HG03175 (cell line): Measurements from ENCODE around the gene CCDC71L.

Experiments used
- ATAC-seq: cut with Tn5 transposase; IDR thresholded peaks from one replicate; pipeline ENCODE4 v1.9.1; 2021; ENCODE audit warnings: mild to moderate bottlenecking, moderate library complexity; ENCODE audit not compliant: unreplicated experiment

CCDC71L gene

GRCh38 chr7:106659166-106659962 is 1.6 kb downstream of the CCDC71L start:
- no peak for ATAC-seq

- ATAC-seq, result no peak
Observed at GRCh38 chr7:106658316-106659165, 2.4 kb downstream of the CCDC71L start.

GRCh38 chr7:106657085-106657991 is 3.6 kb downstream of the CCDC71L start:
- no peak for ATAC-seq

- ATAC-seq, result no peak
Observed at GRCh38 chr7:106655703-106656498, 5.1 kb downstream of the CCDC71L start.

- no peak for ATAC-seq
Observed at GRCh38 chr7:106653488-106653887, 7.5 kb downstream of the CCDC71L start.

- no peak for ATAC-seq
Observed at GRCh38 chr7:106652909-106653308, 8.0 kb downstream of the CCDC71L start.

GRCh38 chr7:106652092-106652491 is 8.9 kb downstream of the CCDC71L start:
- no peak for ATAC-seq

GRCh38 chr7:106646256-106646655 is 14.7 kb downstream of the CCDC71L start:
- no peak for ATAC-seq

- ATAC-seq, result no peak
Observed at GRCh38 chr7:106644999-106645398, 16.0 kb downstream of the CCDC71L start.

GRCh38 chr7:106643216-106644000 is 17.6 kb downstream of the CCDC71L start:
- no peak for ATAC-seq

- no peak for ATAC-seq
Observed at GRCh38 chr7:106641416-106641815, 19.5 kb downstream of the CCDC71L start.

- no peak for ATAC-seq
Observed at GRCh38 chr7:106640368-106641141, 20.4 kb downstream of the CCDC71L start.

- no peak for ATAC-seq
Observed at GRCh38 chr7:106639476-106640334, 21.3 kb downstream of the CCDC71L start.

- no peak for ATAC-seq
Observed at GRCh38 chr7:106635411-106635810, 25.5 kb downstream of the CCDC71L start.

- no peak for ATAC-seq
Observed at GRCh38 chr7:106634958-106635357, 26.0 kb downstream of the CCDC71L start.

- ATAC-seq, result no peak
Observed at GRCh38 chr7:106630648-106631047, 30.3 kb downstream of the CCDC71L start.

- ATAC-seq, result no peak
Observed at GRCh38 chr7:106629516-106629915, 31.4 kb downstream of the CCDC71L start.
